HG03378 (cell line): ENCODE data around the gene TATDN3.
"Not testable (repeated sequence)": the region's sequence is repeated elsewhere in the genome, so short reads cannot be mapped to it uniquely, and the experiment has no call there.

Experiments
- ATAC-seq: cut with Tn5 transposase; IDR thresholded peaks from one replicate; pipeline ENCODE4 v1.9.1; 2021; ENCODE audit warnings: mild to moderate bottlenecking, moderate library complexity; ENCODE audit not compliant: unreplicated experiment

TATDN3 gene, protein sequence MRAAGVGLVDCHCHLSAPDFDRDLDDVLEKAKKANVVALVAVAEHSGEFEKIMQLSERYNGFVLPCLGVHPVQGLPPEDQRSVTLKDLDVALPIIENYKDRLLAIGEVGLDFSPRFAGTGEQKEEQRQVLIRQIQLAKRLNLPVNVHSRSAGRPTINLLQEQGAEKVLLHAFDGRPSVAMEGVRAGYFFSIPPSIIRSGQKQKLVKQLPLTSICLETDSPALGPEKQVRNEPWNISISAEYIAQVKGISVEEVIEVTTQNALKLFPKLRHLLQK

DNA sequence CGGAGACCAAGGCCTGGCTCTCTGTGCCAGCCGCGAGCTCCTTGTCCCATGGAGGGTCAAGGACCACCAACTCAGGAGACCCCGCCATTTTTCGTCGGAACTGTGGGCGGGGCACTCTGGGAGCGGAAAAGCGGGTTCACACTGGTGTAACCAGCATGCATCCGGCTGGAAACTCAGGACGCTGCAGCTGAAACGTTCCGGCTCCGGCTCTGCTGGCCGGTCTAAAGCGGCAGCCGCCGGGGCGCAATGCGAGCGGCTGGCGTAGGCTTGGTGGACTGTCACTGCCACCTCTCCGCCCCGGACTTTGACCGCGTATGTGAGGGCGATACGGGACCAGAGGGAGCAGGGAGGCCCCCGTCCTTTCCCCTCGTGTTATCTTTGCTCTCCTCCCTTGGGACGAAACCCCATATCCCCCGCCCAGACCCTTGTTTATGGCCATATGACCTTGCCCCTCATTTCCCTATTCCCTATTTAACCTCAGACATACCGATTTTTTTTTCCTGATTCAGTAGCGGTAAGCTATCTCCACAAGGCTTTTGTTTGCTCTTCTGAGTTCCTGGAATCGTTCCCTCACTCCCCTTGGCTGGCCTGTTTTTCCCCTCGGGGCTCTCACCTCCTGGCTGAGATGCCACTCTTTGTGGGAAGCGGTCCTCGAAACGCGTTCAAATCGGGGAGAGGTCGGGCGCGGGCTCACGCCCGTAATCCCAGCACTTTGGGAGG lies at the start of gene TATDN3, which contains the start of gene NSL1:
TATDN3 (plus strand) TSS at position 219 of the 720 bp plus-strand sequence; CDS start at position 247, 28 bp downstream.
NSL1 (minus strand) TSS at position 102 of the 720 bp plus-strand sequence; CDS start at position 88, 14 bp downstream.
- ATAC-seq, result peak; percentile 51

DNA sequence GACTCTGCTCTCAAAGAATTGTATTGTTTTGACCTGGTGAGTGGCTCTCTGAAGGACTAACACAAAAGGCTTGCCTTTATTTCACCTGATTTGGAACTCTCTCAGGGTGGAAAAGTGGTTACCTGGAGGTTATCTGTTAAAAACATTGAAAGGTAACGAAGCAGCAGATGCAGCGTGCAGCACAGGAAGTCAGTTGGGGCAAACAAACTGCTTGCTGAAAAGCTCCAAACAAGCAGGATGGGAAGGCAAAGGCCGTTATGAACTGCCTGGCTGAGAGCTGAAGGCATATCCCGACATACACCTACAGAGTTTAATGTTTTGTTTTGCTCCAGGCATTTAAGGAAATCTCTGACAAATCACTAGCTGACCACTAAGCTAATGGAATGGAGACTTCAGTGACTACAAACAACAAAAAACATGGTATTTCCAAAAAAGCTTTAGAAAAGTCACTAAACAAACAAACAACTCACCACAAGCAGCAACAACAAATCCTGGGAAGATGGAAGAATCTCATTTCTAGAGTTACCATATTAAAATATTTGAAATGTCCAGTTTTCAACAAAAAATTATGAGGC lies 47.7 kb upstream of the TATDN3 start:
- ATAC-seq, result no peak

- no peak for ATAC-seq
Observed at GRCh38 chr1:212745303-212745702, 46.4 kb upstream of the TATDN3 start.

GRCh38 chr1:212746546-212746945 lies 45.1 kb upstream of the TATDN3 start:
- ATAC-seq, result no peak

GRCh38 chr1:212749821-212750535 lies 41.7 kb upstream of the TATDN3 start:
- peak; percentile 33 for ATAC-seq

DNA sequence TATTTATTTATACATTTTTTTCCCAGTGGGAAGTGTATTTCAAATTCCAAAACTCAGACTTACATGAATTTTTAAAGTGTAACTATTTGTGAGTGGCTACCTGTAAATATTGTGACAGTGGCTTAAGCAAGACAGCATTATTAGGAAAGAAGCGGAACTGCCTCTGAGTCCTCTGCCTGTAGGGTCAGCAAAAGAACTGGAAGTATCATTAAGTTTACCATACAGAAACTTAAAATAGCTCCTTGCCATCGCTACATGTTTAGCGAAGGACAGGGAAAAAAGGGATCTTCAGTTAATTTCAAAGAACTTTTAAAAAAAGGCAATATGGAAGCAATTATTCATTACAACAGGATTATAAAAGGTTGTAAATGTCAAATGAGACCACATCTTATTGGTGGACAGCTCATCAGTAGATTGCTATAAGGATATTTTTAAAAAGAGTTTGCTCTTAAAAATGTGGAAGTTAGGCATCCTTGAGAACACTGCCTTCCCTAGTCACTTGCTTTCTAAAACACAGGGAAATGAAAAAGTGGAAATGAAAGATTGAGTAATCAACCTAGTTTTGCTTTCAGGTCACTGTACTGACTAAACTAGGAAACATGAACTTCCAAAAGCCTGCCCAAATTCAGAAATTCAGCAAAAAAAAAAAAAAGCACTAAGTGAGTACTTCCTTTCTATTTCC lies 39.3 kb upstream of the TATDN3 start:
- ATAC-seq, result peak; percentile 30

DNA sequence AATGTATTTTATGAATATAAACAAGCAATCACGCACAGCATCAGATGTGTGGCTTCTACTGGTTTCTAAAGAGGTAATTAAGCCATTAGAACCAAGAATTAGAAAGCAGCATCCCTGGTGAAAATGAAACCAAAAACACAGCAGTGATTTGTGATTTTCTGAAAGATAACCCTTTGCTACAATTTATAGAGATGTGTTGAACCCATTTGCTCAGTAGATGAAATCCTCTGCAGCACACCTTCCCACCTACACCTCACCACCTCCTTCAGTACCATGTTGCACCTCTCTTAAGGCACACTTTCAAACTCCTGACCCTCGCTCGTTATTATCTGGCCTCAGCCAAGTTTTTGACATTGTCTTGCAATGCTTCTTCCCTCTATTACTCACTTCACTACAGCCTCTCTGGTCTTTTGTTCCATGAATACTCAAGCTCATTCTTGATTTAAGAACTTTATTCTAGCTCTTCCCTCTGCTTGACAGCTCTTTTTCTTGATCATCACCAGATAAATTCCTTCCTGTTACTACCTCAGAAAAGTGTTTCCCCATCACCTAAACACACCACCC lies 38.7 kb upstream of the TATDN3 start:
- ATAC-seq, result peak; percentile 39

- ATAC-seq, result no peak
Observed at GRCh38 chr1:212753749-212754148, 37.9 kb upstream of the TATDN3 start.

DNA sequence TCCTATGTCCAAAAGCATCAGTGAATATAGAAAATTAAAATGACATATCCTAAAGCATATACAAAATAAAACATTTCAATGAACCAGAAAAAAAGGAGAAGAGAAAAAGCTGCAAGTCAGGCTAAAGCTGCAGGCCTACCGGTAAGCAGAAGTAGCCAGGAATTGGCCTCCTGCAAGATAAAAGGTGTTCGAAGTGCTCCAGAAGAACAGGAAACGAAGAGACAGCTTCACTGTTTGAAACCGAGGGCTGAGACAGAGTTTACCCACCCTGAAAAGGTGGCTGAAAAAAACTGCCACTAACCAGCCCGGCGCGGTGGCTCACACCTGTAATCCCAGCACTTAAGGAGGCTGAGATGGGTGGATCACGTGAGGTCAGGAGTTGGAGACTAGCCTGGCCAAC lies 37.5 kb upstream of the TATDN3 start:
- ATAC-seq, result no peak

- no peak for ATAC-seq
Observed at GRCh38 chr1:212754680-212755079, 37.0 kb upstream of the TATDN3 start.

- ATAC-seq, result no peak
Observed at GRCh38 chr1:212759683-212760082, 32.0 kb upstream of the TATDN3 start.

GRCh38 chr1:212760126-212760823 lies 31.4 kb upstream of the TATDN3 start:
- peak; percentile 59 for ATAC-seq

- ATAC-seq, result no peak
Observed at GRCh38 chr1:212762234-212762633, 29.5 kb upstream of the TATDN3 start.

DNA sequence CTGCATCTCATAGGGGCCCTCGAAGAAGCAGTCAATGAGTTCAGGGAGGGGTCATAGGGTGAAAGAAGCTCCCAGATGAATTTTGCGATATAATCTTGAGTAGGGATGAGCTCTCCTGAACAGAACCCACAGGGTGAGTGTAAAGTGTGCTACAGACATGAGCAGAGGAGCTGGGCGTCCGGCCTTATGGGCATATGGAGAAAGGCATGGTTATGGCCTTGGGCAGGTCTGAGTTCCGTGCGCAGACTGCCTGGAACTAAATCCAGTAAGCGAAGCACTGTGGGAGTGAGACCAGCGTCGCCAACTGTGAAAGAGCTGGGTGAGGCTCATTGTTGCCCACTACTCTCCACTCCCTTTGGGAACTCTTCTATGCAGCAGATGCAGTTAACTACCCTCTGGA lies 28.9 kb upstream of the TATDN3 start:
- no peak for ATAC-seq

DNA sequence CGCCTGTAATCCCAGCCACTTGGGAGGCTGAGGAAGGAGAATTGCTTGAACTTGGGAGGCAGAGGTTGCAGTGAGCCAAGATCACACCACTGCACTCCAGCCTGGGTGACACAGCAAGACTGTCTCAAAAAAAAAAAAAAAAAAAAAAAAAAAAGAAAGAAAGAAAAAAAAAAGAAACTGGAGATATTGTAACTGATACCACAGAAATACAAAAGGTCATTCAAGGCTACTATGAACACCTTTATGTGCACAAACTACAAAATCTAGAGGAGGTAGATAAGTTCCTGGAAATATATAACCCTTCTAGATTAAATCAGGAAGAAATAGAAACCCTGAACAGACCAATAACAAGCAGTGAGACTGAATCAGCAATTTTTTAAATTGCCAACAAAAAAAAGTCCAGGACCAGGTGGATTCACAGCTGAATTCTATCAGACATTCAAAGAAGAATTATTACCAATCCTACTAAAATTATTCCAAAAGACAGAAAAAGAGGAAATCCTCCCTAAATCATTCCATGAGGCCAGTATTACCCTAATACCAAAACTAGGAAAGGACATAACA lies 26.9 kb upstream of the TATDN3 start:
- ATAC-seq, result not testable (repeated sequence)

DNA sequence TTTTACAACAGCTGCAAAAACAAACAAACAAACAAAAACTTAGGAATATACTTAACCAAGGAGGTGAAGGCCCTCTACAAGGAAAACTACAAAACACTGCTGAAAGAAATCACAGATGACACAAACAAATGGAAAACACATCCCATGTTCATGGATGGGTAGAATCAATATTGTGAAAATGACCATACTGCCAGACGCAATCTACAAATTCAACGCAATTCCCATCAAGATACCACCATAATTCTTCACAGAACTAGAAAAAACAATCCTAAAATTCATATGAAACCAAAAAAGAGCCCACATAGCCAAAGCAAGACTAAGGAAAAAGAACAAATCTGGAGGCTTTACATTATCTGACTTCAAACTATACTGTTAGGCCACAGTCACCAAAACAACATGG lies 24.9 kb upstream of the TATDN3 start:
- not testable (repeated sequence) for ATAC-seq

DNA sequence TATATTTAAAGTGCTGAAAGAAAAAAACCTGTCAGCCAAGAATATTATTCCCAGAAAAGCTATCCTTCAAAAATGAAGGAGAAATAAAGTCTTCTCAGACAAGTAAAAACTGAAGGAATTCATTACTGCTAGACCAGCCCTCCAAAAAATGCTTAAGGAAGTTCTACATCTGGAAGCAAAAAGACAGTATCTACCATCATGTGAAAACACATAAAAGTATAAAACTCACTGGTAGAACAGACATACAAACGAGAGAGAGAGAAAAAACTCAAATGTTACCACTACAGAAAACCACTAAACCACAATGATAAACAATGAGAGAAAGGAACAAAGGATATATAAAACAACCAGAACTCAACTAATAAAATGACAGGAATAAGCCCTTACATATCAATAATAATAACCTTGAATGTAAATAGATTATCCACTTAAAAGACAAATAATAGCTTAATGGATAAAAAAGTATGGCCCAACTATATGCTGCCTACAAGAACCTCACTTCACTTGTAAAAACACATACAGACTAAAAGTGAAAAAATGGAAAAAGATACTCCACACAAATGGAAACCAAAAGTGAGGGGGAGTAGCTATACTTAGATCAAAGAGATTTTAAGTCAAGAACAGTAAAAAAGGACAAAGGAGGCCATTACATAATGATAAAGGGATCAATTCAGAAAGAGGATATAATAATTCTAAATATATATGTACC lies 22.1 kb upstream of the TATDN3 start:
- ATAC-seq, result peak; percentile 66

DNA sequence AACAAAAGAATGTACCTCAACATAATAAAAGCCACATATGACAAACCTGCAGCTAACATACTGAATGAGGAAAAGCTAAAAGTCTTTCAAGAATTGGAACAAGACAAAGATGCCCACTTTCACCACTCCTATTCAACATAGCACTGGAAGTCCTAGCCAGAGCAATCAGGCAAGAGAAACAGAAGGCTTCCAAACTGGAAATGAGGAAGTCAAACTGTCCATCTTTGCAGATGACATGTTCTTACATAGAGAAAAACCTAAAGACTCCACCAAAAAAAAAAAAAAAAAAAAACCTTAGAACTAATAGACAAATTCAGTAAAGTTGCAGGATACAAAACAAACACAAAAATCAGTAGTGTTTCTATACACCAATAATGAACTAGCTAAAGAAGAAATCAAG lies 20.4 kb upstream of the TATDN3 start:
- ATAC-seq, result no peak

DNA sequence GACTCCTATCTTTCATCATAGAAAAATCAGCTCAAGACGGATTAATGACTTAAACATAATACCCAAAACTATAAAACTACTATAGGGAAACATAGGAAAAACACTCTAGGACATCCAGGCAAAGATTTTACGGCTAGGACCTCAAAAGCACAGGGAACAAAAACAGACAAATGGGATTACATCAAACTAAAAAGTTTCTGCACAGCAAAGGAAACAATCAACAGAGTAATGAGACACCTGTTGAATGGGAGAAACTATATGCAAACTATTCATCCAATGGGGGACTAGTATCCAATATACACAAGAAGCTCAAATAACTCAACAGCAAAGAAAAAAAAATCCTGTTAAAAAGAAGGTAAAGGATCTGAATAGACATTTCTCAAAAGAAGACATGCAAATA lies 18.7 kb upstream of the TATDN3 start:
- ATAC-seq, result no peak
